DMS153 (cell line): Measurements from ENCODE around the gene IRF6.

Experiments used
- DNase-seq: peaks from one replicate; lab custom pipeline; 2025; lab: John Stamatoyannopoulos, UW

The IRF6 gene

GRCh38 chr1:209790286-209791193 is 15.4 kb downstream of the IRF6 start:
- DNase-seq, result no peak

- no peak for DNase-seq
Measured at GRCh38 chr1:209789245-209789644, 16.7 kb downstream of the IRF6 start.

- DNase-seq, result no peak
Measured at GRCh38 chr1:209787551-209787950, 18.4 kb downstream of the IRF6 start.

GRCh38 chr1:209786146-209786545 is 19.8 kb downstream of the IRF6 start:
- DNase-seq, result no peak

- DNase-seq, result no peak
Measured at GRCh38 chr1:209785592-209785991, 20.4 kb downstream of the IRF6 start.

- peak; percentile 99 for DNase-seq
Measured at GRCh38 chr1:209784265-209785169, 21.4 kb downstream of the IRF6 start, which contains the start of gene C1orf74. TSS of gene C1orf74 (minus strand) at chr1:209784559. CDS start at chr1:209783634, 925 bp downstream.

GRCh38 chr1:209783386-209783785 is 22.6 kb downstream of the IRF6 start:
- no peak for DNase-seq

- no peak for DNase-seq
Measured at GRCh38 chr1:209780268-209780667, 25.7 kb downstream of the IRF6 start.

GRCh38 chr1:209778102-209778501 is 27.8 kb downstream of the IRF6 start:
- no peak for DNase-seq

- no peak for DNase-seq
Measured at GRCh38 chr1:209777587-209777986, 28.4 kb downstream of the IRF6 start.

GRCh38 chr1:209775678-209776077 is 30.3 kb downstream of the IRF6 start:
- no peak for DNase-seq

GRCh38 chr1:209774592-209774991 is 31.4 kb downstream of the IRF6 start:
- no peak for DNase-seq

GRCh38 chr1:209772126-209772525 is 33.8 kb downstream of the IRF6 start:
- DNase-seq, result no peak

GRCh38 chr1:209770636-209771415 is 35.1 kb downstream of the IRF6 start:
- DNase-seq, result no peak

GRCh38 chr1:209769971-209770370 is 36.0 kb downstream of the IRF6 start:
- DNase-seq, result no peak

GRCh38 chr1:209769171-209769904 is 36.6 kb downstream of the IRF6 start:
- no peak for DNase-seq

GRCh38 chr1:209768354-209768774 is 37.6 kb downstream of the IRF6 start:
- DNase-seq, result no peak

GRCh38 chr1:209767706-209768105 is 38.2 kb downstream of the IRF6 start:
- no peak for DNase-seq

- DNase-seq, result no peak
Measured at GRCh38 chr1:209767096-209767495, 38.8 kb downstream of the IRF6 start.

- no peak for DNase-seq
Measured at GRCh38 chr1:209766051-209766450, 39.9 kb downstream of the IRF6 start.

GRCh38 chr1:209761011-209761635 is 44.8 kb downstream of the IRF6 start:
- DNase-seq, result no peak
